Keratinocyte (primary cell): ENCODE results near the gene ZFP30. TPM values are rescaled to one million over a fixed set of nuclear protein-coding genes. Genes with fewer than 3 reads are reported as not detected.
"Not testable (repeated sequence)": the region's sequence is repeated elsewhere in the genome, so short reads cannot be mapped to it uniquely, and the experiment has no call there.

Experiments used
- DNase-seq: peaks from one replicate; pipeline ENCODE4 v3.0.0-alpha.2; 2011; ENCODE audit warnings: low read depth, missing footprints, low spot score
- FAIRE-seq: peaks from 2 replicates; lab custom pipeline; 2011; peaks lifted over from hg19 to GRCh38; lab: Jason Lieb, UNC
- H2AFZ ChIP-seq: 2 replicates; pipeline ENCODE4 v1.6.0; 2012; ENCODE audit warnings: low read length, control low read depth, inconsistent platforms; ENCODE audit not compliant: control insufficient read depth
- H3K27ac ChIP-seq: 2 replicates; pipeline ENCODE4 v1.5.1; 2011; ENCODE audit warnings: low read length; ENCODE audit not compliant: control insufficient read depth, insufficient read depth
- H3K27me3 ChIP-seq: 3 replicates; pipeline ENCODE4 v1.6.0; 2011; ENCODE audit warnings: low read length; ENCODE audit not compliant: control insufficient read depth, insufficient read depth; ENCODE audit errors: extremely low read depth
- H3K36me3 ChIP-seq, 2 experiments: 2 replicates in 1 of 2; 3 replicates in 1 of 2; pipeline ENCODE4 v1.5.1; 2011; ENCODE audit warnings: low read length in 2 of 2, mild to moderate bottlenecking in 1 of 2; ENCODE audit not compliant: control insufficient read depth in 2 of 2, insufficient read depth in 2 of 2; ENCODE audit errors: extremely low read depth in 1 of 2
- H3K4me1 ChIP-seq: 3 replicates; pipeline ENCODE4 v1.5.1; 2011; ENCODE audit warnings: low read length; ENCODE audit not compliant: control insufficient read depth, insufficient read depth; ENCODE audit errors: extremely low read depth
- H3K4me2 ChIP-seq: 3 replicates; pipeline ENCODE4 v1.6.0; 2011; ENCODE audit warnings: low read depth, low read length; ENCODE audit not compliant: control insufficient read depth, insufficient read depth; ENCODE audit errors: extremely low read depth
- H3K4me3 ChIP-seq, 3 experiments: fragments of 200-600 bp in 1 of 3; sonication (generic) in 1 of 3; 2 replicates in 2 of 3; 3 replicates in 1 of 3; pipeline ENCODE4 v1.5.1; 2011 to 2016; ENCODE audit warnings: low read length in 3 of 3, mild to moderate bottlenecking in 3 of 3, control low read depth in 2 of 3, inconsistent platforms in 1 of 3, low read depth in 1 of 3, mixed read lengths in 1 of 3, mixed run types in 1 of 3, moderate library complexity in 1 of 3; ENCODE audit not compliant: control insufficient read depth in 2 of 3, insufficient read depth in 2 of 3; ENCODE audit errors: extremely low read depth in 1 of 3
- H3K79me2 ChIP-seq: 2 replicates; pipeline ENCODE4 v1.6.0; 2012; ENCODE audit warnings: low read length; ENCODE audit not compliant: control insufficient read depth, insufficient read depth
- H3K9ac ChIP-seq: 3 replicates; pipeline ENCODE4 v1.6.0; 2011; ENCODE audit warnings: low read length; ENCODE audit not compliant: control insufficient read depth, insufficient read depth; ENCODE audit errors: extremely low read depth
- H3K9me1 ChIP-seq: 3 replicates; pipeline ENCODE4 v1.6.0; 2011; ENCODE audit warnings: low read length; ENCODE audit not compliant: control insufficient read depth, insufficient read depth; ENCODE audit errors: extremely low read depth
- H3K9me3 ChIP-seq: 2 replicates; pipeline ENCODE4 v1.5.1; 2012; ENCODE audit warnings: low read depth, low read length; ENCODE audit not compliant: control insufficient read depth
- H4K20me1 ChIP-seq: 3 replicates; pipeline ENCODE4 v1.6.0; 2011; ENCODE audit warnings: low read length; ENCODE audit not compliant: control insufficient read depth, insufficient read depth; ENCODE audit errors: extremely low read depth
- CTCF ChIP-seq, 3 experiments: IDR thresholded peaks in 1 of 3; conservative IDR thresholded peaks in 1 of 3; optimal IDR thresholded peaks in 1 of 3; 2 replicates in 2 of 3; 3 replicates in 1 of 3; pipeline versions ENCODE3 to v1.5.1; 2011; ENCODE audit warnings: low read length in 3 of 3, mild to moderate bottlenecking in 3 of 3, moderate library complexity in 2 of 3, control low read depth in 1 of 3, inconsistent platforms in 1 of 3; ENCODE audit not compliant: insufficient read depth in 2 of 3; ENCODE audit errors: extremely low read depth in 1 of 3
- EZH2 ChIP-seq: IDR thresholded peaks from one replicate; pipeline ENCODE4 v1.6.1; 2012; ENCODE audit warnings: inconsistent platforms, mild to moderate bottlenecking, low read length, moderate library complexity
- dilution Hi-C: fragments of 300-500 bp; cut with MboI; formaldehyde crosslinking; loops from one replicate; pipeline ENCODE4 v1.7.0; 2020; ENCODE audit warnings: low sequenced_read_pairs; ENCODE audit not compliant: extremely low pct_ligation_motif_present
- polyA plus RNA-seq, 5 experiments: library from polyadenylated mRNA; depleted of rRNA in 3 of 5; stranded (reverse) in 3 of 5; stranded (forward) in 1 of 5; unstranded in 1 of 5; fragments of >200 nt; gene quantifications; 1 replicate in 1 of 5; 2 replicates in 3 of 5; 3 replicates in 1 of 5; pipeline versions ENCODE4 v1.2.1 to v1.2.3, GENCODE V29; 2011 to 2012; ENCODE audit warnings: missing spikeins in 2 of 5, low read depth in 1 of 5, low replicate concordance in 1 of 5

ZFP30 gene
- polyA plus RNA-seq, 1 donor (not counting 4 experiments of a cell fraction or from before 2014, with no cell fraction given), result 4.2 TPM

- H3K27ac ChIP-seq, result no peak overlapping the region
- no peak for FAIRE-seq
Measured at GRCh38 chr19:37683520-37683919, 28.3 kb upstream of the ZFP30 start.

GRCh38 chr19:37669450-37669914, 14.2 kb upstream of the ZFP30 start:
- Histone ChIP-seq H3K79me2 (no peaks in the 10 kb centered on the region), H3K4me1 (no peaks in the 10 kb centered on the region), H3K9me3 (peaks cover 14% of the 10 kb centered on the region), H3K4me2 (no peak overlapping the region), H3K27me3 (no peaks in the 10 kb centered on the region), H3K9me1 (no peaks in the 10 kb centered on the region), H4K20me1 (no peaks in the 10 kb centered on the region), H2AFZ (no peak overlapping the region), H3K4me3 (no peak overlapping the region), H3K9ac (no peak overlapping the region), H3K36me3 (no peaks in the 10 kb centered on the region), H3K27ac (no peak overlapping the region)
- dilution Hi-C loops, result no loop called here
- no peak for FAIRE-seq
- no peak for DNase-seq
- no peak for TF ChIP-seq CTCF (optimal IDR thresholded peaks at IDR 0.05 in 1 of 3, IDR thresholded peaks at IDR 0.05 in 1 of 3, conservative IDR thresholded peaks at IDR 0.05 in 1 of 3; ENCODE audit: extremely low read depth in 1 of 3, insufficient read depth in 2 of 3, low read length in 3 of 3)
- TF ChIP-seq EZH2, result no peak

More at GRCh38 chr19:37683520-37683919, 28.3 kb upstream of the ZFP30 start:
- no peak overlapping the region for H3K4me2 ChIP-seq
- TF ChIP-seq CTCF (optimal IDR thresholded peaks at IDR 0.05 in 1 of 3, IDR thresholded peaks at IDR 0.05 in 1 of 3, conservative IDR thresholded peaks at IDR 0.05 in 1 of 3; ENCODE audit: extremely low read depth in 1 of 3, insufficient read depth in 2 of 3, low read length in 3 of 3) (no peak), EZH2 (no peak)
- H3K9me3 ChIP-seq, result no peaks in the 10 kb centered on the region
- H3K4me1 ChIP-seq, result no peaks in the 10 kb centered on the region
- no peaks in the 10 kb centered on the region for H3K9me1 ChIP-seq
- no peak overlapping the region for H3K9ac ChIP-seq
- no peak overlapping the region for H3K4me3 ChIP-seq
- DNase-seq, result no peak
- H2AFZ ChIP-seq, result no peak overlapping the region
- H4K20me1 ChIP-seq, result no peaks in the 10 kb centered on the region
- H3K27me3 ChIP-seq, result no peaks in the 10 kb centered on the region
- no peaks in the 10 kb centered on the region for H3K36me3 ChIP-seq
- no peaks in the 10 kb centered on the region for H3K79me2 ChIP-seq
- dilution Hi-C loops, result no loop called here

GRCh38 chr19:37657157-37657556, 1.9 kb upstream of the ZFP30 start:
- H2AFZ ChIP-seq, H4K20me1 ChIP-seq, H3K4me1 ChIP-seq, H3K27me3 ChIP-seq, H3K9ac ChIP-seq, H3K36me3 ChIP-seq, H3K9me3 ChIP-seq, FAIRE-seq, DNase-seq, H3K27ac ChIP-seq, H3K4me2 ChIP-seq, H3K9me1 ChIP-seq, dilution Hi-C loops, H3K4me3 ChIP-seq: not testable (repeated sequence)
- peaks cover 19% of the 10 kb centered on the region for H3K79me2 ChIP-seq
